Breast epithelium (tissue), 3 donors: ENCODE data around the gene CERS5.

ENCODE experiments used
- POLR2A ChIP-seq: fragments of 450-650 bp; IDR thresholded peaks from one replicate; pipeline ENCODE4 v1.6.1; 2016; ENCODE audit warnings: antibody characterized with exemption, mild to moderate bottlenecking, moderate library complexity
- TF ChIP-seq, protein P1 (sequence below), 3 donors: fragments of 450-650 bp; IDR thresholded peaks; one replicate each; pipeline ENCODE4 v1.5.1; 2016 to 2017; ENCODE audit warnings: antibody characterized with exemption in 3 of 3, mild to moderate bottlenecking in 3 of 3, moderate library complexity in 3 of 3

DNA sequence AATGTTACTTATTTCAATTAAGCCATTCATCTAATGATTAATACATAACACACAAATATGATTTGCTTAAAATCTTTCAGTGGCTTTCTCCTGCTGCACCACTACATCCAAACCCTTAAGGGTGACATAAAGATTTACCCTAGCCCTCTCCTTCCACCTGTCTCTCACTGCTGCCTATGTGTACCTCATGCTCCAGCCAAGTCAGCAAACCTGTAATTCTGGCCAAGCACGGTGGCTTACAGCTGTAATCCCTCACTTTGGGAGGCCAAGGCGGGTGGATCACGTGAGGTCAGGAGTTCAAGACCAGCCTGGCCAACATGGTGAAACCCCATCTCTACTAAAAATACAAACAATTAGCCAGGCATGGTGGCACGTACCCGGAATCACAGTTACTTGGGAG is 31.7 kb upstream of the CERS5 start:
- TF ChIP-seq, protein P1, sequence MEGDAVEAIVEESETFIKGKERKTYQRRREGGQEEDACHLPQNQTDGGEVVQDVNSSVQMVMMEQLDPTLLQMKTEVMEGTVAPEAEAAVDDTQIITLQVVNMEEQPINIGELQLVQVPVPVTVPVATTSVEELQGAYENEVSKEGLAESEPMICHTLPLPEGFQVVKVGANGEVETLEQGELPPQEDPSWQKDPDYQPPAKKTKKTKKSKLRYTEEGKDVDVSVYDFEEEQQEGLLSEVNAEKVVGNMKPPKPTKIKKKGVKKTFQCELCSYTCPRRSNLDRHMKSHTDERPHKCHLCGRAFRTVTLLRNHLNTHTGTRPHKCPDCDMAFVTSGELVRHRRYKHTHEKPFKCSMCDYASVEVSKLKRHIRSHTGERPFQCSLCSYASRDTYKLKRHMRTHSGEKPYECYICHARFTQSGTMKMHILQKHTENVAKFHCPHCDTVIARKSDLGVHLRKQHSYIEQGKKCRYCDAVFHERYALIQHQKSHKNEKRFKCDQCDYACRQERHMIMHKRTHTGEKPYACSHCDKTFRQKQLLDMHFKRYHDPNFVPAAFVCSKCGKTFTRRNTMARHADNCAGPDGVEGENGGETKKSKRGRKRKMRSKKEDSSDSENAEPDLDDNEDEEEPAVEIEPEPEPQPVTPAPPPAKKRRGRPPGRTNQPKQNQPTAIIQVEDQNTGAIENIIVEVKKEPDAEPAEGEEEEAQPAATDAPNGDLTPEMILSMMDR (IDR thresholded peaks at IDR 0.05): no peak
- TF ChIP-seq POLR2A: no peak
